K562 (cell line): ENCODE data around the gene TAS2R13.

Source experiments
- FOXP1 ChIP-seq: sonication (generic); formaldehyde crosslinking; IDR thresholded peaks from 2 replicates; pipeline ENCODE4 v1.8.0; 2022; ENCODE audit warnings: mild to moderate bottlenecking, missing genetic modification reagents
- KLF13 ChIP-seq: fragments of 450-650 bp; IDR thresholded peaks from 2 replicates; pipeline ENCODE4 v1.6.1; 2016; ENCODE audit warnings: missing genetic modification characterization, low read depth, mild to moderate bottlenecking, missing compliant biosample characterization, moderate library complexity, borderline replicate concordance
- NFE2L1 ChIP-seq: fragments of 450-650 bp; IDR thresholded peaks from 2 replicates; pipeline ENCODE4 v1.6.1; 2016; ENCODE audit warnings: missing genetic modification characterization, low read depth, mild to moderate bottlenecking, missing compliant biosample characterization, moderate library complexity, borderline replicate concordance
- NR1H2 ChIP-seq: sonication (generic); formaldehyde crosslinking; IDR thresholded peaks from 2 replicates; pipeline ENCODE4 v1.4.0; 2020; ENCODE audit warnings: mild to moderate bottlenecking, missing genetic modification reagents
- NRF1 ChIP-seq, 2 experiments: fragments of 450-650 bp; IDR thresholded peaks in 1 of 2; conservative IDR thresholded peaks in 1 of 2; 2 replicates each; pipeline ENCODE4 v1.6.1; 2014; ENCODE audit warnings: mild to moderate bottlenecking in 2 of 2
- SMARCA5 ChIP-seq: fragments of 450-650 bp; IDR thresholded peaks from 2 replicates; pipeline ENCODE4 v1.6.1; 2016

DNA sequence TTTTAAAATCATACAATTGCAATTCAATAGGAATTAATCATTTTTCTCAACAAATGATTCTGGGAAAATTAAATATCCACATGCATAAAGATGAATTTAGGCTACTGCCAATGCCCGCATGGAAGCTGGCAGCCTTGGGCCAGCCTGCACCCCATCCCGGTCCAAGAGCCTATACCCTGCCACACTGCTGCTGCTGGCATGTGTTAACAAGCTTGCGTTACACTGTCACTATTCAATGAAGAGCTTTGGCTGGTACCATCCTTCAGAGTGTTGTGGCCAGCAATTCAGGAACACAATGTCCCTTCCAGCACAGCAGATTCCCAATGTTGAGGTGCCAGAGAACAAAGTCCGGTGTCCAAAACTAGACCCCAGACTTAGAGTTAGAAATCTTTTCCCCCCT lies 43.3 kb upstream of the TAS2R13 start:
- TF ChIP-seq NFE2L1 (tag) (no peak), KLF13 (no peak), NRF1 (conservative IDR thresholded peaks at IDR 0.05 in 1 of 2, IDR thresholded peaks at IDR 0.05 in 1 of 2) (no peak), FOXP1 (CRISPR knock-in tag) (no peak), NR1H2 (no peak), SMARCA5 (no peak)
